Measurements from ENCODE around the gene P2RX1.

GRCh38 chr17:3897731-3898130, 18.5 kb downstream of the P2RX1 start:
- TF ChIP-seq POLR2AphosphoS5 (IDR thresholded peaks at IDR 0.05; ENCODE audit: low read depth, low read length), result no peak
- no peak for TF ChIP-seq REST (IDR thresholded peaks at IDR 0.05; ENCODE audit: insufficient read depth in 1 of 2, low read depth in 2 of 2, low read length in 2 of 2)
- TF ChIP-seq FOXP2 (optimal IDR thresholded peaks at IDR 0.05; ENCODE audit: borderline replicate concordance, extremely low read depth, extremely low read length, insufficient read depth), result no peak
- no peak for TF ChIP-seq TAF1 (IDR thresholded peaks at IDR 0.05; ENCODE audit: borderline replicate concordance, insufficient read depth, low read length)
